NCI-H2081 (cell line): ENCODE results near the gene SESN1.

Source experiments
- DNase-seq, 2 experiments: peaks; one replicate each; lab custom pipeline; 2025; lab: John Stamatoyannopoulos, UW

SESN1 gene

DNA sequence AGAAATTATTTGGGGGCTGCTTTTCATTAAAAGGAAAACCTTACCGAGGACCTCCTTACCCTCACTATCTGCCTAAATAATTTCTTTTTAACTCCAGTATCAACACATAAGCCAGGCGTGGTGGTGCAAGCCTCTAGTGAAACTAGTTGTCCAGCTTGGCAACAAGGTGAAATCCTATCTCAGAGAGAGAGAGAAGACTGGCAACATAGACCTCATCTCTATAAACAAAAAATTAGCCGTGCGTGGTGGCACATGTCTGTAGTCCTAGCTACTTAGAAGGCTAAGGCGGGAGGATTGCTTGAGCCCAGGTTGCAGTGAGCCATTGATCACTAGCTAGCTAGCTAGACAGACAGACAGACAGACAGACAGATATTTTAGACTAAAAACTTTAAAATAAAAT, 153.9 kb downstream of the SESN1 start:
- DNase-seq: no peak

DNA sequence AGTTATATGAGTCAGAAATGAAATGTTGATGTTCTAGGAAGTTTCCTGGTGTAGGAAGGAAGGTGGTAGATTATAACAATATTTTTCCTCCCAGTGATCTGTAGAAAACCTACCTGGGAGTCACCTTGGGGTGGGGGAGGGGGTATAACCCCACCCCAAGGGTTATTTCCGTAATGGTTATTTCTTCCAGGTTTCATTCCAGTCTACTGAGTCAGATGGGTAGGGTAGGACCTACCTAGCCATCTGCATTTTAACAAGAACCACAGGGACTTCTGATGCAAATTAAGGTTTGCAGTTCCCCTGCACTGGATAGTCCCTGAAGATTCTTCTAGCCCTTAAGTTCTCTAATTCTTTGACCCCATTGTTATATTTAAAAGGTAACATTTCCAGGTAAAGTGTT, 157.5 kb downstream of the SESN1 start:
- DNase-seq: no peak
